ENCODE data around the gene THNSL1.

THNSL1 gene

DNA sequence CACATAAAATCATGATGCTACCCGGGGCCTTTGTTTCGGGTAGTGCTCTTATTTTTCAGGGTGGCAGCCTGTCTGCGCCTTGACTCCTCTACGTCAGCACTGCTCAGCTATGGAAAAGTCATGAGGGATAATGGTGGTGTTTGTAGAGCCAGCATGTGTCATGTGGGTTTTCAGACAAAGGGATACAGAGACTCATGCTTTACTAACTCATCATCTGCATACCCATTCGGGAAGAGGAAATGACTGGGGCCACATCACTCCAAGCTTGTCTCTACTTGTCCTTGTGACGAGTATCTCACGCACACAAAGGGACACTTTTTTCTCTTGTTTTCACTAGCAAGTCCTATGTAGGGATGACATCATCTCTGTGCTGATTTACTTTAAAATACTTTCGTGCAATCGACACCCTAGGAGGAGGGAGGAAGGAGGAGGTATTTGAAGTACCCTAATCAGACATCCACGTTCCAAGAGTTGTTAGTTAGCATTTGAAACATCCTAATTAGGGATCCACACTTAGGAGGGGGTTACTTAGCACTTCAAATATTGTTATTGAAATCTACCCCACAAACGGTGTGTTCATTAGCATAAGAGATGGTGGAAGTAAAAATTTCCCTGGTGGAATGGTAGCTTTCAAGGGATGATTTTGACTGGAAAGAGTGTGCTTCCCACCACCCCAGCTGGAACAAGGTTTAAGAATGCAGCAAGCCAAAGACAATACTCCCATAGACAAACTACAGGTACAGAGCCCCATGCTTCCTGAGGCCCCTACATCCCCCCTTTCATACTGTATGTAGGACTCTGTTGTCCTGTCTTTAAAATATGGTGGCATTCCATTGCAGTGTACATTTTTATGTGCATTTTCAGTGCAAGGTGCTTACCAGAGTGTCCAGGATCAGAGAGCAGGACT lies 52.0 kb downstream of the THNSL1 start (continued):
- TF ChIP-seq, protein P1, sequence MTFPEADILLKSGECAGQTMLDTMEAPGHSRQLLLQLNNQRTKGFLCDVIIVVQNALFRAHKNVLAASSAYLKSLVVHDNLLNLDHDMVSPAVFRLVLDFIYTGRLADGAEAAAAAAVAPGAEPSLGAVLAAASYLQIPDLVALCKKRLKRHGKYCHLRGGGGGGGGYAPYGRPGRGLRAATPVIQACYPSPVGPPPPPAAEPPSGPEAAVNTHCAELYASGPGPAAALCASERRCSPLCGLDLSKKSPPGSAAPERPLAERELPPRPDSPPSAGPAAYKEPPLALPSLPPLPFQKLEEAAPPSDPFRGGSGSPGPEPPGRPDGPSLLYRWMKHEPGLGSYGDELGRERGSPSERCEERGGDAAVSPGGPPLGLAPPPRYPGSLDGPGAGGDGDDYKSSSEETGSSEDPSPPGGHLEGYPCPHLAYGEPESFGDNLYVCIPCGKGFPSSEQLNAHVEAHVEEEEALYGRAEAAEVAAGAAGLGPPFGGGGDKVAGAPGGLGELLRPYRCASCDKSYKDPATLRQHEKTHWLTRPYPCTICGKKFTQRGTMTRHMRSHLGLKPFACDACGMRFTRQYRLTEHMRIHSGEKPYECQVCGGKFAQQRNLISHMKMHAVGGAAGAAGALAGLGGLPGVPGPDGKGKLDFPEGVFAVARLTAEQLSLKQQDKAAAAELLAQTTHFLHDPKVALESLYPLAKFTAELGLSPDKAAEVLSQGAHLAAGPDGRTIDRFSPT (tag by site-specific recombination; IDR thresholded peaks at IDR 0.05) = peak; percentile 65; the same call in 1 of the 2 replicates
- TF ChIP-seq ZNF624 (tag by site-specific recombination; IDR thresholded peaks at IDR 0.05) = no peak
- peak; percentile 57; the same call in 1 of the 2 replicates for TF ChIP-seq INSM2 (tag by site-specific recombination; IDR thresholded peaks at IDR 0.05)
- no peak for TF ChIP-seq ZNF701 (tag by site-specific recombination; IDR thresholded peaks at IDR 0.05)
- TF ChIP-seq REST (tag by site-specific recombination; IDR thresholded peaks at IDR 0.05) = no peak
- TF ChIP-seq FEZF1 (tag by site-specific recombination; IDR thresholded peaks at IDR 0.05) = no peak
- no peak for TF ChIP-seq ZNF473 (tag by site-specific recombination; IDR thresholded peaks at IDR 0.05)
- TF ChIP-seq, protein P2, sequence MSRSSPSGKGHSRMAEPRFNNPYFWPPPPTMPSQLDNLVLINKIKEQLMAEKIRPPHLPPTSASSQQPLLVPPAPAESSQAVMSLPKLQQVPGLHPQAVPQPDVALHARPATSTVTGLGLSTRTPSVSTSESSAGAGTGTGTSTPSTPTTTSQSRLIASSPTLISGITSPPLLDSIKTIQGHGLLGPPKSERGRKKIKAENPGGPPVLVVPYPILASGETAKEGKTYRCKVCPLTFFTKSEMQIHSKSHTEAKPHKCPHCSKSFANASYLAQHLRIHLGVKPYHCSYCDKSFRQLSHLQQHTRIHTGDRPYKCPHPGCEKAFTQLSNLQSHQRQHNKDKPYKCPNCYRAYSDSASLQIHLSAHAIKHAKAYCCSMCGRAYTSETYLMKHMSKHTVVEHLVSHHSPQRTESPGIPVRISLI (tag by site-specific recombination; IDR thresholded peaks at IDR 0.05) = peak; percentile 96
- TF ChIP-seq, protein P3, sequence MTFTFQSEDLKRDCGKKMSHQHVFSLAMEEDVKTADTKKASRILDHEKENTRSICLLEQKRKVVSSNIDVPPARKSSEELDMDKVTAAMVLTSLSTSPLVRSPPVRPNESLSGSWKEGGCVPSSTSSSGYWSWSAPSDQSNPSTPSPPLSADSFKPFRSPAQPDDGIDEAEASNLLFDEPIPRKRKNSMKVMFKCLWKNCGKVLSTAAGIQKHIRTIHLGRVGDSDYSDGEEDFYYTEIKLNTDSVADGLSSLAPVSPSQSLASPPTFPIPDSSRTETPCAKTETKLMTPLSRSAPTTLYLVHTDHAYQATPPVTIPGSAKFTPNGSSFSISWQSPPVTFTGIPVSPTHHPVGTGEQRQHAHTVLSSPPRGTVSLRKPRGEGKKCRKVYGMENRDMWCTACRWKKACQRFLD (tag by site-specific recombination; IDR thresholded peaks at IDR 0.05) = no peak
- no peak; the same call in 1 of the 2 replicates for TF ChIP-seq ZNF10 (tag by site-specific recombination; IDR thresholded peaks at IDR 0.05)
- TF ChIP-seq ZNF596 (tag by site-specific recombination; IDR thresholded peaks at IDR 0.05) = no peak
- no peak for TF ChIP-seq ZSCAN18 (tag by site-specific recombination; IDR thresholded peaks at IDR 0.05)
- TF ChIP-seq ZNF585B (tag by site-specific recombination; IDR thresholded peaks at IDR 0.05) = no peak
- peak; percentile 31; the same call in 1 of the 2 replicates for TF ChIP-seq PRDM6 (tag by site-specific recombination; IDR thresholded peaks at IDR 0.05)
- TF ChIP-seq, protein P4, sequence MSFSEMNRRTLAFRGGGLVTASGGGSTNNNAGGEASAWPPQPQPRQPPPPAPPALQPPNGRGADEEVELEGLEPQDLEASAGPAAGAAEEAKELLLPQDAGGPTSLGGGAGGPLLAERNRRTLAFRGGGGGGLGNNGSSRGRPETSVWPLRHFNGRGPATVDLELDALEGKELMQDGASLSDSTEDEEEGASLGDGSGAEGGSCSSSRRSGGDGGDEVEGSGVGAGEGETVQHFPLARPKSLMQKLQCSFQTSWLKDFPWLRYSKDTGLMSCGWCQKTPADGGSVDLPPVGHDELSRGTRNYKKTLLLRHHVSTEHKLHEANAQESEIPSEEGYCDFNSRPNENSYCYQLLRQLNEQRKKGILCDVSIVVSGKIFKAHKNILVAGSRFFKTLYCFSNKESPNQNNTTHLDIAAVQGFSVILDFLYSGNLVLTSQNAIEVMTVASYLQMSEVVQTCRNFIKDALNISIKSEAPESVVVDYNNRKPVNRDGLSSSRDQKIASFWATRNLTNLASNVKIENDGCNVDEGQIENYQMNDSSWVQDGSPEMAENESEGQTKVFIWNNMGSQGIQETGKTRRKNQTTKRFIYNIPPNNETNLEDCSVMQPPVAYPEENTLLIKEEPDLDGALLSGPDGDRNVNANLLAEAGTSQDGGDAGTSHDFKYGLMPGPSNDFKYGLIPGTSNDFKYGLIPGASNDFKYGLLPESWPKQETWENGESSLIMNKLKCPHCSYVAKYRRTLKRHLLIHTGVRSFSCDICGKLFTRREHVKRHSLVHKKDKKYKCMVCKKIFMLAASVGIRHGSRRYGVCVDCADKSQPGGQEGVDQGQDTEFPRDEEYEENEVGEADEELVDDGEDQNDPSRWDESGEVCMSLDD (tag by site-specific recombination; IDR thresholded peaks at IDR 0.05) = no peak
- TF ChIP-seq ZEB2 (tag by site-specific recombination; IDR thresholded peaks at IDR 0.05) = peak; percentile 81
- no peak for TF ChIP-seq SP2 (tag by site-specific recombination; IDR thresholded peaks at IDR 0.05)
- 0 out of 2 replicates have a peak, but pooled peaks have one; percentile 11 for TF ChIP-seq WT1 (tag by site-specific recombination; IDR thresholded peaks at IDR 0.05)
- no peak for TF ChIP-seq KLF7 (tag by site-specific recombination; IDR thresholded peaks at IDR 0.05; ENCODE audit: borderline replicate concordance)
- TF ChIP-seq ZNF146 (tag by site-specific recombination; IDR thresholded peaks at IDR 0.05) = no peak
- no peak for TF ChIP-seq OSR2 (tag by site-specific recombination; IDR thresholded peaks at IDR 0.05)
- no peak for TF ChIP-seq ZNF776 (tag by site-specific recombination; IDR thresholded peaks at IDR 0.05; ENCODE audit: borderline replicate concordance)
- no peak for TF ChIP-seq ZNF571 (tag by site-specific recombination; IDR thresholded peaks at IDR 0.05)
